HG02885 (cell line): ENCODE results near the gene UBTD1.

Experiments
- ATAC-seq: cut with Tn5 transposase; IDR thresholded peaks from one replicate; pipeline ENCODE4 v1.9.1; 2021; ENCODE audit warnings: mild to moderate bottlenecking; ENCODE audit not compliant: unreplicated experiment, poor library complexity

UBTD1 gene

GRCh38 chr10:97533888-97534287, 35.2 kb downstream of the UBTD1 start:
- no peak for ATAC-seq

GRCh38 chr10:97534746-97535367, 36.1 kb downstream of the UBTD1 start:
- no peak for ATAC-seq

DNA sequence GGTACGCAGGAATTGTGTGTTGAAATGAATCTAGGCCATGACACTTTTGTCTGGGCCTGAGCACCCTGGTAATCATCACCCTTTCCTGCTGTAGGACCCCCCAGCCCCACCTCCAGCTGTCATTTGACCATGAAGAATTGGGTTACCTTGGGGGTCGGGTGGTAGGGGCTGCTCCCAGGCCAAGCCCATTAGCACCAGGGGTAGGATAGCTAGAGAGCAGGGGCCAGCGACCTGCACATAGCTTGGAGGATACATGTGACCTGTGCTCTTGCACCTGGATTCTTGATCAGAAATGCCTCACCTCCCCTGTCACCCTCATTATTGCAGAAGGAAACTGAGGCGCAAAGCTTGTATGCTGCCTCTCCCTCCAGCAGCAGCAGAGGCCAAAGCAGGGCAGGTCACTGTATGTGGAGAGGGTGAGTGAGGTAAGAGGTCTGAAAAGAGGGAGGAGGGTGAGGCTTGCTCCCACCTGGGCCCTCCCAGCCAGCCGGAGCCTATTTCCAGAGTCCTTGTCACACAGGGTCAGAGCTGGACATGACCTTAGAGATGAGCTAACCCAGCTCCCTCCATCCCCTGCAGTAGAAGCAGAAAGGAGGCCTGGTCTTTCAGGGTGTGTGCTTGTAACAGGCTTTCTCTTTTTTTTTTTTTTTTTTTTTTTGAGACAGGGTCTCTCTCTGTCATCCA, 38.6 kb downstream of the UBTD1 start:
- no peak for ATAC-seq

- no peak for ATAC-seq
Measured at GRCh38 chr10:97538411-97538810, 39.7 kb downstream of the UBTD1 start.

GRCh38 chr10:97538839-97539238, 40.1 kb downstream of the UBTD1 start:
- ATAC-seq, result no peak

DNA sequence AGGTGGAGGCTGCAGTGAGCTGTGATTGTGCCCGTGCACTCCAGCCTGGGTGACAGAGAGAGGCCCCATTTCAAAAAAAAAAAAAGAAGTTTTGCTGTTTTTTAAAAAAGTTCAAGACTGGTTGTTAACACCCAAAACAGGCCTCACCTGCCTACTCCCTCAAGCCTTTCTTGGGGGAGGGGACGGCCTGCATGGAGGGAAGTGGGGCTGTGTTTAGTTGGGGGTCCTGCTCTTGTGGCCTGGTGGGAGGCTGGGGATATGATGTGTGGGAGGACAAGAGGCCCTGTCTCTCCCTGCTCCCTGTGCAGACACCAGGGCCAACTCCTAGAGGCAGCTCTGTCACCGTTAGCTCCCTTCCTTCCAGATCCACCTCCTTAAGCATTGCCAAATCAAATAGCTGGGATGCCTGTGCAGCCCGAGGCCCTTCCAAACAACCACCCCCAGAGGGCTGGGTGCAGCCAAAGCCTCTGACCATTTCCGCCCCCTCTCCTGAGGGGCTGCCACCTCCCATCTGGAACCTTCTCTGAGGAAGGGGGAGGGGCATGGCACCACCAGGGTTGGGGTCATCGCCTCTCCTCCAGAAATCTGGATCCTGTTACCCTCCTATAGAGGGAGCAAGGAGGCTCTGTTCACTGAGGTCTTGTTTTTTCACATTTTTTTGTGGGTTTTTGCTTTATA, 40.9 kb downstream of the UBTD1 start:
- ATAC-seq, result no peak

DNA sequence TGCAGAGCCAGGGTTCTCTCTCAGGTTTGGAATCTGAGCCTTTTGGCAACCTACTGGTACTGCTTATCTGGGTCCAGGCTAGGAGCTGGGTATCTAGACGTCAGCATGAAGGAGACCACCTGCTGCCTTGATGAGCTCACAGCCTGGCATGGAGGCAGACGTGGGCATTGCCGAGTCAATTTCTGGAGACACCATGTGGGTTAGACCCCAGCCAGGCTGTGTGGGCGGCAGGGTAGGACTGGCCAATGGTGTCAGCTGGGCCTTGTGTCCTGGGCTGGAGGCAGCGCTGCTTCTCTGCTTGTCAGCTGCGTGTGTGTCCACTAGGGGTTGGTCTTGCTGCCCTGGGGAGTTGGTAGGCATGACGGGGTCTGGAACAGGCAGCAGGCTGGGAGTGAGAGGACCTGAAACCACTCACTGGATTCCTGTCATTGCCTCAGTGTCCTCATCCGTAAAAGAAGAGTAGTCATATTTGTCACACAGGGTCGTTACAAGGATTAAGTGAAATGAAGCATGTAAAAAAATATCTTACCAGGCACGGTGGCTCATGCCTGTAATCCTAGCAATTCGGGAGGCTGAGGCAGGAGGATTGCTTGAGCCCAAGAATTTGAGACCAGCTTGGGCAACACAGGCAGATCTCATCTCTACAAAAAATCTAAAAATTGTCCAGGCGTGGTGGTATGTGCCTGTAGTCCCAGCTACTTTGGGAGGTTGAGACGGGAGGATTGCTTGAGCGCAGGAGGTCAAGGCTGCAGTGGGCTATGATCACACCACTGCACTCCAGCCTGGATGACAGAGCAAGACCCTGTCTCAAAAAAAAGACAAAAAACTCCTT, 42.2 kb downstream of the UBTD1 start:
- no peak for ATAC-seq

GRCh38 chr10:97542169-97543024, 43.7 kb downstream of the UBTD1 start:
- ATAC-seq, result no peak

DNA sequence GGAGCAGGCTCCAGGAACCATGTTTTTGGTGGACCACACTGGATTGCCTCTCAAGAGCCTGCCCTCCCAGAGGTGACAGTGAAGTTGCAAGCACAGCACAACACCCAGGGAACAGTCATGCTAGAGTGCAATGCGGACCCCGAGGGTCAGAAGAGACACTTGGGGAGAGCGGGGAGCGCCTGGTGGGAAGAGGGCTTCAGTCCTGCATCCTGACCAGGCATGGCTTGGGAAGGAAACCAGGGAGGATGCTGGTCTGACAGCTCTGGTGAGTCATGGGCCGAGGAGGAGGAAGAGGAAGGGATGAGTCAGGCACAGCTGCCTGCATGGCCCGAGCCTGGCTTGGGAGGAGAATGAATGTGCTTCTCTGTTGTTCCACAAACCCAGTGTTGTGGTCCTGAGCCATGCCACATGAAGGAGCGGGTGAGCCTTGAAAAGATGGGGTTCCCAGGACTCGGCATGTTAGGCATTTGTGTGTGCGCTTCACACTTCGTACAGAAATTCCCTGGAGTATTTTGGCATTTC, 44.4 kb downstream of the UBTD1 start:
- no peak for ATAC-seq

DNA sequence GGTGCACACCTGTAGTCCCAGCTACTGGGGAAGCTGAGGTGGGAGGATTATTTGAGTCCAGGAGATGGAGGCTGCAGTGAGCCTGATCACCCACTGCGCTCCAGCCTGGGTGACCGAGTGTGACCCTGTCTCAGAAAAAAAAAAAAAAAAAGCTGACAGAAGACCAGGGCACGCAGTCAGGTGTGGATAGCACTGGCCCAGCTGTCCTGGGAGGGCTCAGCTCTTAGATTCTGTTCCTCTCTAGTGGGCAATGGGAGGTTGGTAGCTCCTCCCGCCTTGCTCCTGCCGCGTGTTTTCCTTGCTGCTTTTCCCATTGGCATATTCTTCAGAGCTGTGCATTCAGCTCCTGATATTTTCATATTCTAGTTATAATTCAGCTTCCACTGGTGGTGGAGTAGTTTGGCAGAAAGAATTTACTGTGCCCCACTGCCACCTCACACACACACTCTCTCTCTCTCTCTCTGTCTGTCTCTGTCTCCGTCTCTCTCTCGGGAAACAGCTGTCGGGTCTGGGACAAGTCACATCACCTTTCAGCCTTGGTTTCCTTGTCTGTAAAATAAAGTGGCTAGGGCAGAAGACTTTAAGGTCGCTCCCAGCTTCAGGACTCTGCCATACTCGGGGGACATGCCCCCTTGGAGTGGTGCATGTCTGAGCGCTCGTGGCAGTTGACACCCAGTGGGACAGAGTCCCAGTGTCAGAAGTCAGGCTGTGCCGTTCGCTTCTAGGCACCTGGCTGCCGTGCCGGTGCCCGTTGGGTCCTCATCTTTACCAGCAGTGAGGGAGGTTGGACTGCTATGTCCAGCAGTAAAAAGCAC, 47.9 kb downstream of the UBTD1 start:
- ATAC-seq, result no peak

DNA sequence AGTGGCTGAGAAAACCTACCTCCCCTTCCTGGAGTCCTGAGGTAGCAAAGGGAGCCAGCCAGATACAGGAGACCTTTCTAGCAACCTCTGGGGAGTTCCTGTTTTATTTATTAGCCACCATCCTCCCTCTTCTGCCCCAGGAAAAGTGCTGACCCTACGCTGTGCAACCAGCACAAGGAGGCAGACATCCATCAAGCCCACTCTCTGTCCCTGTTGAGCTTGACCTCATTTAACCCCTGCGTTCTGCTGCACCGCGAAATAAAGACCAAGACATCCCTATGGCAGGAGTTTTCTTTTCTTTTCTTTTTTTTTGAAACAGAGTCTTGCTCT, 48.5 kb downstream of the UBTD1 start:
- ATAC-seq, result no peak

DNA sequence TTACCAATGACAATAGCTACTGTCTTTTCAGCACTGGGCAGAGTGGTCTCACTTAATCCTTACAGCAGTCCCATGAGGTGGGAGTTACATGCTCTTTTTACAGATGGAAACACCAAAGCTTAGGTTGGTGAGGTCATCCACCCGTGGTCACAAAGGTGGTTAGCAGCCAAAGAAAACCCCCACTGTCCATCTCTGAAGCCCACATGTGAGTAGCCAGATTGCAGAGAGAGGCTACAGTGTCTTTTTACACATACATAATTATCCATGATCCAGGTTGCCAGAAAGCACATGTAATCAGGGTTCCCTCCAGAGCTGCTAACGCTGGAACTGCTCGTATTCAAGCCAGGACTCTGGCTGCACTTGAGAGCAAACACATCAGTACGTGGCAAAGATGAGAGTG, 49.2 kb downstream of the UBTD1 start:
- no peak for ATAC-seq

- ATAC-seq, result no peak
Measured at GRCh38 chr10:97548828-97549455, 50.2 kb downstream of the UBTD1 start.

DNA sequence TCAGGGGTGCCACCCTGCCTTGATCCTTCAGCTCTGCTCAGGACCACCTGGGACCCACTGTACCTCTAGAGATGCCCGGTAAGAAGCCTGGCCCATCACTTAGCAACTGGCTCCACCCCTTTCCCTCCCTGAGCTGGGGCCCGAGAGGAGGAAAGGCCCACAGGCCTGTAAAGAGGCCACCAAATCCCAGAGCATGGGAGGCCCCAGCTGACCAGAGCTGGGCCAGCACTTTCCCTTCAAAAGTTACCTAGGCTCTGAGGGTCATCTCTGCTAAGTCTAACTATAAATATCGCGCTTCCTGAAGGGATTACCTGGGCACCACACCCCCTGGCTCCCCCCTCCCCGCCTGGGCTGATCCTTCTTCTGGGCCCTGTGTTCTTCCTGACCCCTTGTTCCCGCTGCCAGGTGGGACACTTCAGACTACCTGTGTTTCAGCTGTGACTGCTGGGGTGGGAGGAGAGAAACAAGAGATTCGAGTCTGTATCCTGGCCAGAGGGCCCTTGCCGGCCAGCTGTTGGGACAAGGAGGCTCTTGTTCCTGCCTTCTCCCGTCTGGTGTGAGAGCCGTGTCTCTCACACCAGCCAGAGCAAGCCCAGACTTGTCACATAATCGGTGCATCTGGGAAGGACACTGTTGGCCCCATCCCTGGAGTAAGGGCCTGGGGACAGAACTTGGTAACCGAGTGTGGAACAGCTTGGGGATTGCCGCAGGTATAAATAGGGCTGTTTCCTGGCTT, 51.0 kb downstream of the UBTD1 start:
- ATAC-seq, result no peak

- no peak for ATAC-seq
Measured at GRCh38 chr10:97550336-97551149, 51.8 kb downstream of the UBTD1 start.

GRCh38 chr10:97551271-97551670, 52.5 kb downstream of the UBTD1 start:
- no peak for ATAC-seq

- peak; percentile 58 for ATAC-seq
Measured at GRCh38 chr10:97553575-97554031, 54.9 kb downstream of the UBTD1 start.
